ENCODE data around the gene EPS15. TPM values are rescaled to one million over a fixed set of nuclear protein-coding genes. Genes with fewer than 3 reads are reported as not detected.

Gene EPS15
- polyA plus RNA-seq, 1 donor (not counting 4 experiments of a cell fraction or from before 2014, with no cell fraction given), result 33.2 TPM

GRCh38 chr1:51491166-51491981 lies 27.7 kb downstream of the EPS15 start:
- Histone ChIP-seq H2AFZ (ENCODE audit: control insufficient read depth, low read length) (no peak overlapping the region), H3K4me1 (ENCODE audit: control insufficient read depth, extremely low read depth, insufficient read depth, low read length) (no peaks in the 10 kb centered on the region), H3K4me2 (ENCODE audit: control insufficient read depth, extremely low read depth, insufficient read depth, low read depth, low read length) (no peak overlapping the region), H3K36me3 (ENCODE audit: control insufficient read depth in 2 of 2, extremely low read depth in 1 of 2, insufficient read depth in 2 of 2, low read length in 2 of 2) (peaks cover 0 to 5% of the 10 kb centered on the region in 2 experiments), H3K27ac (ENCODE audit: control insufficient read depth, insufficient read depth, low read length) (no peak overlapping the region), H3K9ac (ENCODE audit: control insufficient read depth, extremely low read depth, insufficient read depth, low read length) (no peak overlapping the region), H3K4me3 (ENCODE audit: control insufficient read depth in 2 of 3, extremely low read depth in 1 of 3, insufficient read depth in 2 of 3, low read depth in 1 of 3, low read length in 3 of 3) (no peak overlapping the region), H4K20me1 (ENCODE audit: control insufficient read depth, extremely low read depth, insufficient read depth, low read length) (no peaks in the 10 kb centered on the region), H3K9me3 (ENCODE audit: control insufficient read depth, low read depth, low read length) (no peaks in the 10 kb centered on the region), H3K9me1 (ENCODE audit: control insufficient read depth, extremely low read depth, insufficient read depth, low read length) (no peaks in the 10 kb centered on the region), H3K79me2 (ENCODE audit: control insufficient read depth, insufficient read depth, low read length) (peaks cover 68% of the 10 kb centered on the region), H3K27me3 (ENCODE audit: control insufficient read depth, extremely low read depth, insufficient read depth, low read length) (no peaks in the 10 kb centered on the region)
- no peak for TF ChIP-seq CTCF (optimal IDR thresholded peaks at IDR 0.05 in 1 of 3, IDR thresholded peaks at IDR 0.05 in 1 of 3, conservative IDR thresholded peaks at IDR 0.05 in 1 of 3; ENCODE audit: extremely low read depth in 1 of 3, insufficient read depth in 2 of 3, low read length in 3 of 3)
- no peak for TF ChIP-seq EZH2 (IDR thresholded peaks at IDR 0.05; ENCODE audit: low read length)
- FAIRE-seq (no peak), DNase-seq (ENCODE audit: low read depth, low spot score) (no peak)
- dilution Hi-C loops (cut with MboI; ENCODE audit: extremely low pct_ligation_motif_present, low sequenced_read_pairs), result no loop called here

GRCh38 chr1:51489472-51489871 lies 29.6 kb downstream of the EPS15 start:
- Histone ChIP-seq H3K4me2 (ENCODE audit: control insufficient read depth, extremely low read depth, insufficient read depth, low read depth, low read length) (no peak overlapping the region), H3K9ac (ENCODE audit: control insufficient read depth, extremely low read depth, insufficient read depth, low read length) (no peak overlapping the region), H3K36me3 (ENCODE audit: control insufficient read depth in 2 of 2, extremely low read depth in 1 of 2, insufficient read depth in 2 of 2, low read length in 2 of 2) (peaks cover 0 to 5% of the 10 kb centered on the region in 2 experiments), H3K4me3 (ENCODE audit: control insufficient read depth in 2 of 3, extremely low read depth in 1 of 3, insufficient read depth in 2 of 3, low read depth in 1 of 3, low read length in 3 of 3) (no peak overlapping the region), H3K9me3 (ENCODE audit: control insufficient read depth, low read depth, low read length) (no peaks in the 10 kb centered on the region), H3K9me1 (ENCODE audit: control insufficient read depth, extremely low read depth, insufficient read depth, low read length) (no peaks in the 10 kb centered on the region), H3K79me2 (ENCODE audit: control insufficient read depth, insufficient read depth, low read length) (peaks cover 55% of the 10 kb centered on the region), H4K20me1 (ENCODE audit: control insufficient read depth, extremely low read depth, insufficient read depth, low read length) (no peaks in the 10 kb centered on the region), H3K27ac (ENCODE audit: control insufficient read depth, insufficient read depth, low read length) (no peak overlapping the region), H3K27me3 (ENCODE audit: control insufficient read depth, extremely low read depth, insufficient read depth, low read length) (no peaks in the 10 kb centered on the region), H3K4me1 (ENCODE audit: control insufficient read depth, extremely low read depth, insufficient read depth, low read length) (no peaks in the 10 kb centered on the region), H2AFZ (ENCODE audit: control insufficient read depth, low read length) (no peak overlapping the region)
- no peak for FAIRE-seq
- TF ChIP-seq CTCF (optimal IDR thresholded peaks at IDR 0.05 in 1 of 3, IDR thresholded peaks at IDR 0.05 in 1 of 3, conservative IDR thresholded peaks at IDR 0.05 in 1 of 3; ENCODE audit: extremely low read depth in 1 of 3, insufficient read depth in 2 of 3, low read length in 3 of 3) (no peak), EZH2 (IDR thresholded peaks at IDR 0.05; ENCODE audit: low read length) (no peak)
- DNase-seq (ENCODE audit: low read depth, low spot score), result no peak
- dilution Hi-C loops (cut with MboI; ENCODE audit: extremely low pct_ligation_motif_present, low sequenced_read_pairs), result no loop called here

All from keratinocyte (primary cell).